Measurements from ENCODE around the gene ZNF134.

DNA sequence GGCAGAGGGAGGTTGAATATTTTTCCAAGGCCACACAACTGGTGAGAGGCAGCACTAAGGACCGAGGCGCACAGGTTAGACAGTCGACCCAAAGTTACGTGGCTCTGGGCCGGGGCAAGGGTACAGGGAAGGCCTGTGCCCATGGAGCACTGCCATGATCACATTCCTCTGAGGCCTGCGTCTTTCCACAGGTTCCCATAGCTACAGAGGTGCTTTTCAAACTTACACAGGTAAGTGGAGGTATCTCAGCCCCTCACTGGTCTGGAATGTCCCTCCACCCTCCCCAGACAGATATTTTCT is 19.7 kb downstream of the ZNF134 start:
- TF ChIP-seq, protein P1, sequence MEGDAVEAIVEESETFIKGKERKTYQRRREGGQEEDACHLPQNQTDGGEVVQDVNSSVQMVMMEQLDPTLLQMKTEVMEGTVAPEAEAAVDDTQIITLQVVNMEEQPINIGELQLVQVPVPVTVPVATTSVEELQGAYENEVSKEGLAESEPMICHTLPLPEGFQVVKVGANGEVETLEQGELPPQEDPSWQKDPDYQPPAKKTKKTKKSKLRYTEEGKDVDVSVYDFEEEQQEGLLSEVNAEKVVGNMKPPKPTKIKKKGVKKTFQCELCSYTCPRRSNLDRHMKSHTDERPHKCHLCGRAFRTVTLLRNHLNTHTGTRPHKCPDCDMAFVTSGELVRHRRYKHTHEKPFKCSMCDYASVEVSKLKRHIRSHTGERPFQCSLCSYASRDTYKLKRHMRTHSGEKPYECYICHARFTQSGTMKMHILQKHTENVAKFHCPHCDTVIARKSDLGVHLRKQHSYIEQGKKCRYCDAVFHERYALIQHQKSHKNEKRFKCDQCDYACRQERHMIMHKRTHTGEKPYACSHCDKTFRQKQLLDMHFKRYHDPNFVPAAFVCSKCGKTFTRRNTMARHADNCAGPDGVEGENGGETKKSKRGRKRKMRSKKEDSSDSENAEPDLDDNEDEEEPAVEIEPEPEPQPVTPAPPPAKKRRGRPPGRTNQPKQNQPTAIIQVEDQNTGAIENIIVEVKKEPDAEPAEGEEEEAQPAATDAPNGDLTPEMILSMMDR (IDR thresholded peaks at IDR 0.05), result no peak
- TF ChIP-seq POLR2A (IDR thresholded peaks at IDR 0.05), result no peak

Data from thyroid gland (tissue), 4 donors.